Esophagus squamous epithelium (tissue), 4 donors: ENCODE results near the gene ADCK1.

Experiments
- CTCF ChIP-seq, 6 experiments: fragments of 450-650 bp in 4 of 6; fragments of 200-600 bp in 2 of 6; sonication (generic) in 2 of 6; IDR thresholded peaks; one replicate each; pipeline ENCODE4 v1.5.1; 2016 to 2019; ENCODE audit warnings: antibody characterized with exemption in 6 of 6, mild to moderate bottlenecking in 4 of 6, moderate library complexity in 4 of 6
- POLR2A ChIP-seq, 4 donors: fragments of 450-650 bp; IDR thresholded peaks; one replicate each; pipeline ENCODE4 v1.6.1; 2017; ENCODE audit warnings: antibody characterized with exemption in 4 of 4, mild to moderate bottlenecking in 4 of 4, moderate library complexity in 3 of 4

- TF ChIP-seq CTCF (IDR thresholded peaks at IDR 0.05) (no peak), POLR2A (IDR thresholded peaks at IDR 0.05) (no peak)
Measured at GRCh38 chr14:77880056-77880455, 80.1 kb downstream of the ADCK1 start.
